Panc1 (cell line): ENCODE results near the gene FSD1L. TPM values are rescaled to one million over a fixed set of nuclear protein-coding genes. Genes with fewer than 3 reads are reported as not detected.

Experiments used
- ATAC-seq: fragments of 200-7000 bp; cut with Tn5 transposase; 2 replicates; pipeline ENCODE4 v1.9.1; 2020; ENCODE audit warnings: mild to moderate bottlenecking, moderate library complexity
- BruUV-seq: library from RNA; stranded (reverse); fragments of 400-500 nt; replicated peaks from 2 replicates; lab custom pipeline; 2021; lab: Mats Ljungman, UMichigan
- CTCF ChIA-PET: fragments of 300-600 bp; sonication (Branson Sonifier 250); formaldehyde crosslinking; loops from one replicate; lab custom pipeline; 2022; ENCODE audit warnings: antibody characterized with exemption; lab: Charles Lee
- POLR2A ChIA-PET: fragments of 300-600 bp; sonication (Branson Sonifier 250); formaldehyde crosslinking; loops from one replicate; lab custom pipeline; 2022; ENCODE audit warnings: antibody characterized with exemption; lab: Charles Lee
- DNase-seq: peaks from one replicate; pipeline ENCODE4 v3.0.0-alpha.2; 2010; ENCODE audit warnings: low read depth, low spot score
- H3K27ac ChIP-seq: 2 replicates; pipeline ENCODE4 v1.5.1; 2011; ENCODE audit warnings: mild to moderate bottlenecking, low read length, inconsistent platforms
- H3K27me3 ChIP-seq: fragments of 200-500 bp; sonication (Bioruptor generic); 2 replicates; pipeline ENCODE4 v1.6.0; 2014; ENCODE audit warnings: low read length, inconsistent platforms; ENCODE audit not compliant: control insufficient read depth, insufficient read depth
- H3K36me3 ChIP-seq: fragments of 200-500 bp; sonication (Bioruptor generic); 2 replicates; pipeline ENCODE4 v1.5.1; 2014; ENCODE audit warnings: inconsistent platforms, mild to moderate bottlenecking, low read length, moderate library complexity; ENCODE audit not compliant: control insufficient read depth, insufficient read depth
- H3K4me1 ChIP-seq: 2 replicates; pipeline ENCODE4 v1.5.1; 2011; ENCODE audit warnings: inconsistent platforms, mild to moderate bottlenecking, low read length, moderate library complexity; ENCODE audit not compliant: control insufficient read depth, insufficient read depth
- H3K4me3 ChIP-seq, 2 experiments: 2 replicates each; pipeline ENCODE4 v1.5.1; 2011 to 2012; ENCODE audit warnings: low read depth in 2 of 2, low read length in 2 of 2, mild to moderate bottlenecking in 2 of 2, inconsistent platforms in 1 of 2, moderate library complexity in 1 of 2
- H3K9me3 ChIP-seq: fragments of 200-500 bp; sonication (Bioruptor generic); 2 replicates; pipeline ENCODE4 v1.5.1; 2014; ENCODE audit warnings: low read depth, mild to moderate bottlenecking, inconsistent platforms, low read length, moderate library complexity; ENCODE audit not compliant: control insufficient read depth, insufficient read depth
- POLR2AphosphoS5 ChIP-seq: IDR thresholded peaks from 2 replicates; pipeline ENCODE4 v1.6.1; 2012; ENCODE audit warnings: mild to moderate bottlenecking, low read depth, low read length, moderate library complexity
- SIN3A ChIP-seq: IDR thresholded peaks from 2 replicates; pipeline ENCODE4 v1.6.1; 2012; ENCODE audit warnings: low read depth, mild to moderate bottlenecking, low read length, moderate library complexity, borderline replicate concordance; ENCODE audit not compliant: insufficient read depth
- TCF7L2 ChIP-seq: IDR thresholded peaks from 2 replicates; pipeline ENCODE4 v1.6.1; 2011; ENCODE audit warnings: mild to moderate bottlenecking, low read depth, low read length, inconsistent platforms
- in situ Hi-C: cut with HindIII; loops from 2 replicates; pipeline ENCODE4 v1.10.0; 2016; ENCODE audit warnings: low sequenced_read_pairs, low pct_unique_long_range_greater_than_20kb
- intact Hi-C: fragments of 100-400 bp; cut with micrococcal nuclease; formaldehyde crosslinking; loops from one replicate; pipeline ENCODE4 v1.10.0; 2022; ENCODE audit not compliant: unreplicated experiment
- total RNA-seq: library from RNA; stranded (reverse); gene quantifications from one replicate; pipeline ENCODE4 v1.2.1, GENCODE V29; 2021; ENCODE audit not compliant: unreplicated experiment
- TF ChIP-seq, protein P1 (sequence below): fragments of 450-650 bp; IDR thresholded peaks from 2 replicates; pipeline ENCODE4 v1.5.1; 2017; ENCODE audit warnings: mild to moderate bottlenecking
- TF ChIP-seq, protein P2 (sequence below), 2 experiments: IDR thresholded peaks; 2 replicates each; pipeline ENCODE4 v1.6.1; 2011 to 2012; ENCODE audit warnings: low read depth in 2 of 2, control low read depth in 1 of 2, low read length in 1 of 2, mild to moderate bottlenecking in 1 of 2, moderate library complexity in 1 of 2; ENCODE audit not compliant: insufficient read depth in 1 of 2

The FSD1L gene
- total RNA-seq, 1 experiment from 2014 or later, result 5.1 TPM

DNA sequence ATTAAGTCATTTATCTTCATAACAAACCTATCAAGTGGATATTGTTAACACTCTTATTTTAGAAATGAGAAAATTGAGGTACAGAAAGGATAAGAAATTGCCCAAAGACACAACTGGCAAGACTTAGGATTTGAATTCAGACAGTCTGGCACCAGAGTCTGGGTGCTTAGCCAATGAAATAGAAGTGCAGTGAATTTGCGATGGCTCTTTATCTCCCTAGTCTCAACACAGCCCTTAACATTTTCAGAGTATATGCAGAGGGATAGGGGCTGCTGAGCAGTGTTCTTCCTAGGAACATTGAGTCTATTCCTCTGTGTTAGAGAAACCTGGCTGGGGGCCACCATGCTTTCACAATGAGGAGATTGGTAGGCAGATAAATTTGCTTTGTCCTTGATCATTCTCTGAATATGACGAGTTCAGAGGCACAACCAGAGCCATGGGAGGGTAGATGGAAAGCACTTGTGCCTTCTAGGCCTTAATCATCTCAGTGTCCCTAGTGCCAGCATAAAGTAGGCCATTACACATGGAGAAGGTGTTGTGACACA, 6.1 kb upstream of the FSD1L start:
- intact Hi-C loops, result no loop called here
- Histone ChIP-seq H3K9me3 (no peaks in the 10 kb centered on the region), H3K36me3 (no peaks in the 10 kb centered on the region), H3K27ac (no peak overlapping the region), H3K27me3 (no peaks in the 10 kb centered on the region), H3K4me1 (no peaks in the 10 kb centered on the region), H3K4me3 (no peak overlapping the region)
- ATAC-seq (no peak), DNase-seq (no peak)
- no peak for TF ChIP-seq POLR2AphosphoS5
- ChIA-PET POLR2A (no interaction called here), CTCF (no interaction called here)
- no TSS peak for BruUV-seq
- in situ Hi-C loops, result no loop called here

GRCh38 chr9:105443121-105443520, 4.7 kb upstream of the FSD1L start:
- POLR2A ChIA-PET, result no interaction called here

GRCh38 chr9:105444130-105444529, 3.7 kb upstream of the FSD1L start:
- Histone ChIP-seq H3K27me3 (no peaks in the 10 kb centered on the region), H3K9me3 (no peaks in the 10 kb centered on the region), H3K4me3 (no peak overlapping the region), H3K36me3 (0 out of 2 replicates have a peak, but pooled peaks cover 3% of the 10 kb centered on the region), H3K27ac (no peak overlapping the region), H3K4me1 (no peaks in the 10 kb centered on the region)
- CTCF ChIA-PET, result no interaction called here
- ATAC-seq (no peak), DNase-seq (no peak)
- no TSS peak for BruUV-seq
- in situ Hi-C loops (no loop called here), intact Hi-C loops (no loop called here)
- POLR2A ChIA-PET, result interaction anchor here (0.6 kb wide), 1 partner anchor 18 kb away, joined by 3 read pairs; no protein-coding TSS in a partner anchor
- TF ChIP-seq SIN3A, result no peak
- TF ChIP-seq TCF7L2, result no peak
- TF ChIP-seq, protein P1, sequence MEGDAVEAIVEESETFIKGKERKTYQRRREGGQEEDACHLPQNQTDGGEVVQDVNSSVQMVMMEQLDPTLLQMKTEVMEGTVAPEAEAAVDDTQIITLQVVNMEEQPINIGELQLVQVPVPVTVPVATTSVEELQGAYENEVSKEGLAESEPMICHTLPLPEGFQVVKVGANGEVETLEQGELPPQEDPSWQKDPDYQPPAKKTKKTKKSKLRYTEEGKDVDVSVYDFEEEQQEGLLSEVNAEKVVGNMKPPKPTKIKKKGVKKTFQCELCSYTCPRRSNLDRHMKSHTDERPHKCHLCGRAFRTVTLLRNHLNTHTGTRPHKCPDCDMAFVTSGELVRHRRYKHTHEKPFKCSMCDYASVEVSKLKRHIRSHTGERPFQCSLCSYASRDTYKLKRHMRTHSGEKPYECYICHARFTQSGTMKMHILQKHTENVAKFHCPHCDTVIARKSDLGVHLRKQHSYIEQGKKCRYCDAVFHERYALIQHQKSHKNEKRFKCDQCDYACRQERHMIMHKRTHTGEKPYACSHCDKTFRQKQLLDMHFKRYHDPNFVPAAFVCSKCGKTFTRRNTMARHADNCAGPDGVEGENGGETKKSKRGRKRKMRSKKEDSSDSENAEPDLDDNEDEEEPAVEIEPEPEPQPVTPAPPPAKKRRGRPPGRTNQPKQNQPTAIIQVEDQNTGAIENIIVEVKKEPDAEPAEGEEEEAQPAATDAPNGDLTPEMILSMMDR, result no peak
- TF ChIP-seq, protein P2, sequence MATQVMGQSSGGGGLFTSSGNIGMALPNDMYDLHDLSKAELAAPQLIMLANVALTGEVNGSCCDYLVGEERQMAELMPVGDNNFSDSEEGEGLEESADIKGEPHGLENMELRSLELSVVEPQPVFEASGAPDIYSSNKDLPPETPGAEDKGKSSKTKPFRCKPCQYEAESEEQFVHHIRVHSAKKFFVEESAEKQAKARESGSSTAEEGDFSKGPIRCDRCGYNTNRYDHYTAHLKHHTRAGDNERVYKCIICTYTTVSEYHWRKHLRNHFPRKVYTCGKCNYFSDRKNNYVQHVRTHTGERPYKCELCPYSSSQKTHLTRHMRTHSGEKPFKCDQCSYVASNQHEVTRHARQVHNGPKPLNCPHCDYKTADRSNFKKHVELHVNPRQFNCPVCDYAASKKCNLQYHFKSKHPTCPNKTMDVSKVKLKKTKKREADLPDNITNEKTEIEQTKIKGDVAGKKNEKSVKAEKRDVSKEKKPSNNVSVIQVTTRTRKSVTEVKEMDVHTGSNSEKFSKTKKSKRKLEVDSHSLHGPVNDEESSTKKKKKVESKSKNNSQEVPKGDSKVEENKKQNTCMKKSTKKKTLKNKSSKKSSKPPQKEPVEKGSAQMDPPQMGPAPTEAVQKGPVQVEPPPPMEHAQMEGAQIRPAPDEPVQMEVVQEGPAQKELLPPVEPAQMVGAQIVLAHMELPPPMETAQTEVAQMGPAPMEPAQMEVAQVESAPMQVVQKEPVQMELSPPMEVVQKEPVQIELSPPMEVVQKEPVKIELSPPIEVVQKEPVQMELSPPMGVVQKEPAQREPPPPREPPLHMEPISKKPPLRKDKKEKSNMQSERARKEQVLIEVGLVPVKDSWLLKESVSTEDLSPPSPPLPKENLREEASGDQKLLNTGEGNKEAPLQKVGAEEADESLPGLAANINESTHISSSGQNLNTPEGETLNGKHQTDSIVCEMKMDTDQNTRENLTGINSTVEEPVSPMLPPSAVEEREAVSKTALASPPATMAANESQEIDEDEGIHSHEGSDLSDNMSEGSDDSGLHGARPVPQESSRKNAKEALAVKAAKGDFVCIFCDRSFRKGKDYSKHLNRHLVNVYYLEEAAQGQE (IDR thresholded peaks at IDR 0.05; ENCODE audit: insufficient read depth in 1 of 2, low read depth in 2 of 2, low read length in 1 of 2), result no peak
- no peak for TF ChIP-seq POLR2AphosphoS5

More at GRCh38 chr9:105443121-105443520, 4.7 kb upstream of the FSD1L start:
- ATAC-seq, result no peak
- Histone ChIP-seq H3K36me3 (no peaks in the 10 kb centered on the region), H3K27ac (no peak overlapping the region), H3K4me3 (no peak overlapping the region), H3K4me1 (no peaks in the 10 kb centered on the region), H3K9me3 (no peaks in the 10 kb centered on the region), H3K27me3 (no peaks in the 10 kb centered on the region)
- no TSS peak for BruUV-seq
- no peak for DNase-seq
- CTCF ChIA-PET, result no interaction called here
- TF ChIP-seq SIN3A (no peak), POLR2AphosphoS5 (no peak), TCF7L2 (no peak)
- TF ChIP-seq, protein P2 (IDR thresholded peaks at IDR 0.05; ENCODE audit: insufficient read depth in 1 of 2, low read depth in 2 of 2, low read length in 1 of 2), result no peak
- TF ChIP-seq, protein P1, result no peak
- in situ Hi-C loops (no loop called here), intact Hi-C loops (no loop called here)
